ENCODE results near the gene TRIM71.

DNA sequence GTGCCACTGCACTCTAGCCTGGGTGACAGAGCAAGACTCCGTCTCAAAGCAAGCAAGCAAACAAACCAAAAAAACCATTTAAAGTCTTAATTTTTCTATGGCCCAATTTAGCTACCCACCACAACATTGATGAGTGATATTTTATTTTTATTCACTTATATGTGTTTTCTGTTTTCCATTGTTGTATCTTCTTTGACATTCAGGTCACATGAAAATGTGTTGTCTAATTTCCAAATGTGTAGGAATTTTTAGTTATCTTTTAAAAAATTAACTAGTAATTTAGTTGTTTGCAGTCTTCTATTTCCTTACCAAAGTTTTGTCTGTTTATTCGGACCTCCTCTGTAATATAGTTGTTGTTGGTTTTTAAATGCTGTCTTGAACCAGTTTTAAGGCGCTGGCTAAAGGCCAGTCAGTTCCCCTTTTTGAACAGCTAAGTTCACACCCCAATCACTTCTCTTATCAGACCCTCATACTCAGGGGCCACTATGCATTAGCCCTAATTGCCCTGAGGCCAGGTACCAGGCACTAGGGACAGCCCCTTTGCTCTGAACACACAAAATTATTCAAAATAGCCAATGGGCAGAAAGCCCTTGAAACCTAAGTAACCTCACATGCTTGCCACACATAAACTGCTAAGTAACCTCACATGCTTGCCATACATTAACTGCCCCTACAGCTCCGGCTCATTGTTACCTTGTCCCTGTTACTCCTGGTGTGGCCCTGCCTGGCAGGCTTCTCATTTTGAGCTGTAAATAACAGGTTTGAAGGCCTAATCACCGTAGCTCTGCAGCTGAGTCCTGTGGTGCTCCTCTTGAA lies 129.4 kb downstream of the TRIM71 start:
- TF ChIP-seq, protein P1, sequence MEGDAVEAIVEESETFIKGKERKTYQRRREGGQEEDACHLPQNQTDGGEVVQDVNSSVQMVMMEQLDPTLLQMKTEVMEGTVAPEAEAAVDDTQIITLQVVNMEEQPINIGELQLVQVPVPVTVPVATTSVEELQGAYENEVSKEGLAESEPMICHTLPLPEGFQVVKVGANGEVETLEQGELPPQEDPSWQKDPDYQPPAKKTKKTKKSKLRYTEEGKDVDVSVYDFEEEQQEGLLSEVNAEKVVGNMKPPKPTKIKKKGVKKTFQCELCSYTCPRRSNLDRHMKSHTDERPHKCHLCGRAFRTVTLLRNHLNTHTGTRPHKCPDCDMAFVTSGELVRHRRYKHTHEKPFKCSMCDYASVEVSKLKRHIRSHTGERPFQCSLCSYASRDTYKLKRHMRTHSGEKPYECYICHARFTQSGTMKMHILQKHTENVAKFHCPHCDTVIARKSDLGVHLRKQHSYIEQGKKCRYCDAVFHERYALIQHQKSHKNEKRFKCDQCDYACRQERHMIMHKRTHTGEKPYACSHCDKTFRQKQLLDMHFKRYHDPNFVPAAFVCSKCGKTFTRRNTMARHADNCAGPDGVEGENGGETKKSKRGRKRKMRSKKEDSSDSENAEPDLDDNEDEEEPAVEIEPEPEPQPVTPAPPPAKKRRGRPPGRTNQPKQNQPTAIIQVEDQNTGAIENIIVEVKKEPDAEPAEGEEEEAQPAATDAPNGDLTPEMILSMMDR (IDR thresholded peaks at IDR 0.05): no peak
- no peak for TF ChIP-seq POLR2A (IDR thresholded peaks at IDR 0.05)
- no peak for TF ChIP-seq EP300 (IDR thresholded peaks at IDR 0.05)
